HG03135 (cell line): ENCODE data around the gene HSF2BP.
"Not testable (repeated sequence)": the region's sequence is repeated elsewhere in the genome, so short reads cannot be mapped to it uniquely, and the experiment has no call there.

Experiments
- ATAC-seq: cut with Tn5 transposase; IDR thresholded peaks from one replicate; pipeline ENCODE4 v1.9.1; 2021; ENCODE audit warnings: mild to moderate bottlenecking, moderate library complexity; ENCODE audit not compliant: unreplicated experiment

The HSF2BP gene

DNA sequence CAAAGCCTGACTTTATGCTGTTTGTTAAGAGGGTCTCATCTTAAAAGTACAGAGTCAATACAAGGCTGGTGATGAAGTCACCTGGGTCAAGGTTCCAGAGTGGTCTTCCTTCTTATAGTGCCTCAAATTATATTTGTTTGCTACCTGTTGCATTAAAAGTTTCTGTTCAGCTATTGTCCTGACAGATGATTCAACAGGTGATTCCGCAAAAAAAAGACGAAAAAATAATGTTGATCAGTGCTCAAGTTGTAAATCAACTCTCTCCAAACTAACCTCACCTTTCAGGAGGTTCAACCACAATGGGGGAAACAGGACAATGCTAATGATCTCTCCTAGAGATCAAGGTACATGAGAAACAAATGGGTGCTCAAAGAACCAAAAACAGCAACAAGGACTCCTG lies 35.7 kb downstream of the HSF2BP start:
- no peak for ATAC-seq

DNA sequence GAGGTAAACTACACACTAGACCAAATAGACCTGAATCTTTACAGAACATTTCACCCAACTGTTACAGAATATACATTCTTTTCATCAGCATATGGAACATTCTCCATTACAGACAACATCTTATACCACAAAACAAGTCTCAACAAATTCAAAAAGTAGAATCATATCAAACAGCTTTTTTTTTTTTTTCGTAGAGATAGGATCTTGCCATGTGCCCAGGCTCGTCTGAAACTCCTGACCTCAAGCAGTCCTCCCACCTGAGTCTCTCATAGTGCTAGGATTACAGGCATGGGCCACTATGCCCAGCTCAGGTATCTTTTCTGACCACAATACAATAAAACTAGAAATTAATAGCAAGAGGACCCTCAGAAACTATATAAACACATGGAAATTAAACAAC lies 36.5 kb downstream of the HSF2BP start:
- ATAC-seq: no peak

DNA sequence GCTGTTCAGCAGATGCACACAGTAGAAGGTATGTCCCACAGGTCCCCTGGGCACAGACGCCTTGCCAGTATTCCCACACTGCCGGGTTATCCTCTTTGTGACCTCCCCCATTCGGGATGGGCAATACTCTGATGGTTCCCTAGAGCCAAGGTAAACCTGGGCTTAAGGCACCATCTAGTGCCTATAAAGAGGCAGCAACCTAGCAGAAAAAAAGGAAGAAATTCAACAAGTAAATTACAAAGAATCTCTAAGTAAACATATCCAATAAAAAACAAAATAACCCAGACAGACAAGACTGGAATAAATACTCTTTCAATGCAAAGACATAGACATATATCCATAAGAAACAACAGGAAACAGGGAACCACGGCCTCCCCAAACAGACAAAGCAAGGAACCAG lies 39.4 kb downstream of the HSF2BP start:
- ATAC-seq: no peak

DNA sequence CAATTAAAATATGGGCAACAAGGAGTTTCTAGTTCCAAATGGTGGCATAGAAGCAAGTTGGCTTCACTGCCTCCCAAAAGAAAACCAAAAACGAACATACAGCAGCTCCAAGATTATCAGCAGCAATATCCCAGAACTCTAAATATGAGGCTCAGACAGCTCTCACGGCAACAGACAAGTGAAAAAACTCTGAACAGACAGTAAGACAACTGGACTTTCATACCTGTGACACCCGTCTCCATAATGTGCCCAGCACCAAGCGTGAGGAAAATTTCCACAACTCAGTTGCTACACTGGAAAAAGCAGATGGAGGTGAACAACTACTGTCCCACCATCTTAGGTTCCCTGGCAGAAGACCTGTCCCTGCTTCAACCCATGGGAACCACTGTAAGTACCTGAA lies 39.9 kb downstream of the HSF2BP start:
- no peak for ATAC-seq

DNA sequence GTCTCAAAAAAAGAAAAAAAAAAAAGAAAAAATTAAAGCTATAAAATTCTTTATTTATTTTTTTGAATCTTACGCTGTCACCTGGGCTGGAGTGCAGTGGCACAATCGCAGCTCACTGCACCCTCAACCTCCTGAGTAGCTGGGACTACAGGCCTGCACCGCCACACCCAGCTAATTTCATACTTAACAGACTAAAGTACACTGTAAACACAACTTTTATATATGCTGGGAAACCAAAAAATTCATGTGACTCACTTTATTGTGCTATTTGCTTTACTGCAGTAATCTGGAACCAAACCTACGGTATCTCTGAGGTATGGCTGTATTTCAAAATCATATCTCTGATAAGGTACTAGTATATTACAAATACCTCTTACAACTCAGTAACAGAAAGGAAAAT lies 40.3 kb downstream of the HSF2BP start:
- ATAC-seq: no peak

DNA sequence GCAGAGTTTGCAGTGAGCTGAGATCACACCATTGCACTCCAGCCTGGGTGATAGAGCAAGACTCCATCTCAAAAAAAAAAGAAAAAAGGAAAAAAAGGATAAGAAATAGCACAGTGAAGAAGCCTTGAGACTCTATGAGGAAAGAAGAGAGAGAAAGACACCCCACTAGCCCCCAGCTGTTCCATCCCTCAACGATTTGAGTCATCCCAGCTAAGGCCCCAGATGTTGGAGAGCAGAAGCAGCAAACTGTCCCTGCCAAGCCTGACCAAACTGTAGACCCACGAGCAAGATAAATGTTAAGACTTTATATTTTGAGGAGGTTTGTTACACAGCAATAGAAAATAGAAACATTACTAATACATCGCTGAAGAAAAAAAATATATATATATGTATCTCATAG lies 42.4 kb downstream of the HSF2BP start:
- ATAC-seq: not testable (repeated sequence)

DNA sequence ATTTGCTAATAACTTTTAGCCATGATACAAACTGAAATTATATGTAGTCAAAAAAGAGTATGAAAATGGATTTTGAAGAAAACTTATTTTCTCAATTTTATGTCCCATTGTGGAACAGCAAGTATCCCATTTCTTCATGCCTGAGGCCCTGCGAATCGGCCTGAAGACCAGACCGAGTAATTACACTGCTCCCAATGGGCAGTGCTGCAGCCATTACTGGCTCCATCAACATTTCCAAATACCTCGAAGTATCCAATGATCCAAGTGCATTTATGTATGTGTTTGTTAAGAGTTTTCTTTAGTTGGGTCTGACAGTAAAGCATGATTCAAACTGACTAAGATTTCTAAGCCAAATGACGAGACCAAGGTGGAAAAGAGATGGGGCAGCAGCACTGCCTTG lies 44.4 kb downstream of the HSF2BP start:
- ATAC-seq: no peak

DNA sequence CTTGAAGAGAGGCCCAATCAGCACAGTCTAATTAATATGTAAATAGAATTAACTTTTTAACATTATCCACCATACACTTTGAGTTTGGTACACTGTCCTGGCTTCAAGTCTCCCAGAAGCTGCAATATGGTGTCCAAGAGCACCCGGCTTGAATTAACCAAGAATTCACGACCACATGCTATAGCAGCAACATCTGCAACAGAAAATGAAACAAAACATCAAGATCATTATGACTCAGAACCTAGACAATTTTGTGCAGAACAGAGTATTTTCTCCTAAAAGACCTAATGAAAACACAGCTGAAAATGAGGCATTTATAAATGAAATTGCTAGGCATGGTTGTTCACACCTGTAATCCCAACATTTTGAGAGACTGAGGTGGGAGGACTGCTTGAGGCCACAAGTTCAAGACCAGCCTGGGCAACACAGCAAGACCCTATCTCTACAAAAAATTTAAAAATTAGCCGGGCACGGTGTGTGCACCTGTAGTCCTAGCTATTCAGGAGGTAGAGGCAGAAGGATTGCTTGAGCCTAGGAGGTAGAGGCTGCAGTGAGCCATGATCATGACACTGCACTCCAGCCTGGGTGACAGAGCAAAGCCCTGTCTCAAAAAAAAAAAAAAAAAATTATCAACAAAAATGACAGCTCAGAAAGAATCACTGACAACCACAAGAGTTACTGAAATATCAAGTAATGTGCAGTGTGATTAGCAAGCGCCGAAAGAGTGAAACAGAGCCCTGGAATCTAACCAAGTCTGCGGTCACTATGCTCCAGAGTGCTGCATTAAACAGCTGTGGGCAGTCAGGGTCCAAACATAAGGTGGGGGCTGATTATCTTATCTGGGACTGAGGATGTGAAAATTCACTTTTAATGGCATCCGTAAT lies 45.3 kb downstream of the HSF2BP start:
- ATAC-seq: no peak

DNA sequence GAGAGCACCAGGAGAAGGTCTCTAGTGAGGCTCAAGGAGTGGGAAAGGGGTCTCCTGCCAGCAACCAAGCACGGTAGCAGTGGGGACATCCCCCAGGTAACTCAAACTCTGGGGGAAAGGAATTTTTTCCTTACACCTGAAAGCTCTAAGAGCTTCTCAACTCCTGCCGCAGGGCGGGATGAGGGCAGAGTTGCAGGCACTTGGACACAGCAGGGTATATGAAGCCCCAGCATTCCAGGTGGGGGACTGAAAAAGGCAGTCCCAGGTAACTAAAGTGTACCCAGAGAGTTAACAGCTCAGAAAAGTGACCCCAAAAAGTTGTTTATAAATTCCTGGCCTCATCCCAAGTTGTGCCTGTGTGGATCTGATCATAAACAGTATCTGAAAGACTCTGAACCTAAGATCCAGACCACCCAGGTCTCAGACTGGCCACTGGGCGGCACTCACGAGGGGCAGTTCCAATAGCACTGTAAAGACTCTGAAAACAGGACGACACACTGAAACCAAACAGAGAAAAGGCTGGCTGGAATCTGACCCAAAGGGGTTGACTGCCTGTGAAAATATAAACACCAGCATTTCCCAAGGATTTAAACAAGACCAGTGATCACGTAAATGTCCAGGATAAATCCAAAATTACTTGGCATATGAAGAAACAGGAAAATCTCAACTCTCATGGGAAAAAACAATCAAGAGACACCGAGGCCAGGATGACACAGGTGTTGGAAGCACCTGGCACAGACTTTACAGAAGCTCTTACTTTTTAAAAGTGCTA lies 47.5 kb downstream of the HSF2BP start:
- ATAC-seq: no peak

DNA sequence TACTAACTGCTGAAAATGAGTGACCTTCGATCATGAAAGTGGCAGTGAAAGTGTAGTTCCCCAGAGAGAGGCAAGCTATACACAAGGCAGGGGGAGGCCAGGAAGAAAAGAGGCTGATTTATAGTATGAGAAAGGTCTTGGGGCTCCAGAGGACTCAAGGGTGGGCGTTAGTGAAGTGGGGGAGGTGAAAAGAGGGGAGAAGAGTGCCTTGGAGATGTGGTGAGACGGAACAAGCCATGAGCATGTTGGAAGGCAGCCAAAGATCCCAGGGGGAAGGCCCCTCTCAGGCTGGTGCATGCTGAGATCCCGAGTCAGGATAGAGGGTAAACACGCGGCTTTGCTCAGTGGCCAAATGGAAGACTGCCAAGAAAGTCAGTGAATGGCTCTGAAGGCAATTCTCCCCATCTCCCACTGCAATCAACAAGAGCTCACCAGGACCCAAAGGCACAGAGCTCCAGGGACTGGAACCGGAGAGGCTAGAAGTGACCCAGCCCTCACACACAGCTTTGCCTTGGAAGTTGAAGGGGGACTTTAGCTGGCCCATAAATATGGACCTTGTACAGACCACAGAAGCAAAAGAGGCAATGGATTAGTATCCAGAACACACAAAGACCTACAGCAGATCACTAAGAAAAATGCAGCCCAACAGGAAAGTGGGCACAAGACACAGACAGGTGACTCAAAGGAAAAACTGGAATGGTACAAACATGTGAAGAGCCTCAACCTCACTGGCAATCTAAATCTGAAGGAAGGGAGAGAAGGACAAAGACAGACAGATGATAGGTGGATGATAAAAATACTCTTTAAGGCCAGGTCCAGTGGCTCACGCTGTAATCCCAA lies 49.6 kb downstream of the HSF2BP start:
- ATAC-seq: no peak

DNA sequence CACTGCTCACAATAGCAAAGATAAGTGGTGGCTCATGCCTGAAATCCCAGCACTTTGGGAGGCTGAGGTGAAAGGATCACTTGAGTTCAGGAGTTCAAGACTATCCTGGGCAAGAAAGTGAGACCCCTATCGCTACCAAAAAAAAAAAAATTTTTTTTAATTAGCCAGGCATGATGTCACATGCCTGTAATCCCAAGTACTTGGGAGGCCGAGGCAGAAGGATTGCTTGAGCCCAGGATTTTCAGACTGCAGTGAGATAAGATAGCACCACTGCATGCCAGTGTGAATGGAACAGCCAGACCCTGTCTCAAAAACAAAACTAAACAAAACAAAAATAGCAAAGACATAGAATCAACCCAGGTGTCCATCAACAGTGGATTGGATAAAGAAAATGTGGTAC lies 50.6 kb downstream of the HSF2BP start:
- no peak for ATAC-seq

DNA sequence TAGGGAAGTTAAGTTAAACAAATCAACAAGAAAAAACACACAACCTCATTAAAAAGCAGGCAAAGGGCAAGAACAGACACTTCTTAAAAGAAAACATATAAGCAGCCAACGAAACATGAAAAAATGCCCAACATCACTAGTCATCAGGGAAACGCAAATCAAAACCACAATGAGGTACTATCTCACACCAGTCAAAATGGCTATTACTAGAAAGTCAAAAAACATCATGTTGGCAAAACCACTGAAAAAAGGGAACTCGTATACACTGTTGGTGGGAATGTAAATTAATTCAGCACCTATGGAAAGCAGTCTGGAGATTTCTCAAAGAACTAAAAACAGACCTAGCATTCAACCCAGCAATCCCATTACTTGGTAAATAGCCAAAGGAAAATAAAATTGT lies 51.1 kb downstream of the HSF2BP start:
- no peak for ATAC-seq

DNA sequence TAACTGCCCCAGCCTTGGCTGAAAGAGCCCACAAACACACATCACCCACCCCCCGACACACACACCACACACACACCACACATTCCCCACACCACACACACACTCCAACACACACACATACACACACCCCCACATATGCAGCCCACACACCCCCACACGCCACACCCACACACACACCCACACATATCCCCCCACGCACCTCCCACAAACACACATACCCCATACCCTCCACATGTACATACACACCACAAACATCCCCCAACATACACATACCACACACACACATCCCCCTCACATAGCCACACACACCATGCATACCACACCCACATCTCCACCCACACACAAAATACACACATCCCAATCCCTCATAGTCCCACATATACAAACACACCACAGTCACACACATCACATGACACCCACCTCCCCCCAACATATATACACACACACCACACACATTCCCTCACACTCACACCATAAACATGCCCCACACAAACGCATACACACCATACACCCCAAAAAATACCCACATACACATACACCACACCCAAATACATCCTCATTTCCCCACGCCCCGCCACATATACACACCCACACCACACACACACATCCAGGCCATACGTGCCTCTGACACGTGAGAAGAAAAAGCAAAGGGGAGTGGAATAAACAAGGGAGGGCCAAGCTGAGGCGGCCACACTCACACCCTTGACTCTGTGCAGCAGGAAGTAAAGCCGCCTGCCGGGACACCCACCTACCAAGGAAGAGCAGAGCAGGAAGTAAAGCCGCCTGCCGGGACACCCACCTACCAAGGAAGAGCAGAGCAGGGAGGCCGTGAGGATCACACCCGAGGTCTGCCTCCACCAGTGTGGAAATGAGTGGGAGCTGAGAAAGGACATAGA lies 53.7 kb downstream of the HSF2BP start:
- no peak for ATAC-seq

DNA sequence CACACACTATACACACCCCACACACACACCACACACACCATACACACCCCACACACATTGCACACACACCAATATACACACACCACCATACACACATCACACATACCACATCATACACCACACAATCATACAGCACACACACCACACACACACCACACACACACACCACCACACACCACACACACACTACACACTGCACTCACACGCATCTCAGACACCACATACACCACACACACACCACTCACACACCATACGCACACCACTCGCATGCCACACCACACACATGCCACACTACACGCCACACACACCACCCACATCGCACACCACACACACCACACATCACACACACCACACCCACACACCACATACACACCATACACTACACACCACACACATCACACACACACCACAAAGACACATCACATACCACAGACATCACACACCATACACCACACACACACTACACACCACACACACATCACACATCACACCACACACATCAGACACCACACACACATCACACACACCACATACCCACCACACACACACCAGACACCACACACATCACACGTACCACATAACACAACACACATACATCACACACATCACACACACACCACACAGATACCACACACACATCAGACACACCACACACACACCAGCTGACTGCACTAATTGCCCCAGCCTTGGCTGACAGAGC lies 54.6 kb downstream of the HSF2BP start:
- ATAC-seq: no peak

DNA sequence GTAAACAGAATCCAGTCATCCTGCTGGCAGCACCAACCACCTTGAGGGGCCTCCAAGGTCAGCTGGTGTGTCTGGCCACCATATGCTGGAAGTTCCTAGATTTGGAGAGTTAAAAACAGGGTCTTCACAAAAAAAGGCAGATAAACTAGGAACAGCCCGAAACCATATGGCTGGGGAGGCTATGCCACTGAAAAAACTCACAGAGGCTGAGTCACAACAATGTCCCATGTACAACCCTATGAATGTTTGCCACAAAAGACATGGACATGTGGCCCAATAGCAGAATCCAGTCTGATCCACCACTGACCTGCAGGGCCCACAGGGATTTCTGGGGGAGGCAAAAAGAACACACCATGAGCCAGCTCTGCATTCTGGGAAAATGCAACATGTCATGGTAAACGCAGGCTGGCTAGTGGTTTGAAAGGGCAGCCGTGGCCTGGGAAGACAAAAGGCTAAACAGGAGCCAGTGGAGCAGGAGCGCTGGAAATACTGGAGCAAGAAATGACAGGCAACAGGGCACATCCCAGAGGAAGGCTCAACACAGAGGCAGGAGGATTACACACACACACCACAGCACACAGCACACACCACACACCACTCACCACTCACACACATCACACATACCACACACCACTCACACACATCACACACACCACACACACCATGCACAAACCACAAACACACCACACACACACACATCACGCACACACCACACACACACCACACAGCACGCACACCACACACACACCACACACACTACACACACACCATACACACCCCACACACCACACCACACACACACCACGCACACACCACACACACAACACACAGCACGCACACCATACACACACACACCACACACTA lies 55.4 kb downstream of the HSF2BP start:
- ATAC-seq: no peak

DNA sequence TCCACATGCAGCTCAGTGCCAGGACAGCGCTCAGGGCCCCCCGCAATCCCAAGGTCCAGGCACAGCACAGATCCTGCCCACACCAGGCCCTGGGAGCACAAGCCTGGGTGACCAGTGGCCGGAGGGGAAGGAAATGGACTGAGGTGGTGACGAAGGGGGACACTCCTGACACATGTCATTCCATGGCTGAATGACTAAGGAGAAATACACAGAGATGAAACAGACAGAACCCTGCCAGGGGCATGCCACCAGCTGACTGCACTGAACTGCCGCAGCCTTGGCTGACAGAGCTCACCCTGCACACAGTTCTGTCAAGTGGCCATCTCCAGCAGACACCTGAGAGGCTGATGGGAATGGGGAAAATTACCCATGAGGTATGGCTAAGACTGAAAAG lies 56.1 kb downstream of the HSF2BP start:
- no peak for ATAC-seq

DNA sequence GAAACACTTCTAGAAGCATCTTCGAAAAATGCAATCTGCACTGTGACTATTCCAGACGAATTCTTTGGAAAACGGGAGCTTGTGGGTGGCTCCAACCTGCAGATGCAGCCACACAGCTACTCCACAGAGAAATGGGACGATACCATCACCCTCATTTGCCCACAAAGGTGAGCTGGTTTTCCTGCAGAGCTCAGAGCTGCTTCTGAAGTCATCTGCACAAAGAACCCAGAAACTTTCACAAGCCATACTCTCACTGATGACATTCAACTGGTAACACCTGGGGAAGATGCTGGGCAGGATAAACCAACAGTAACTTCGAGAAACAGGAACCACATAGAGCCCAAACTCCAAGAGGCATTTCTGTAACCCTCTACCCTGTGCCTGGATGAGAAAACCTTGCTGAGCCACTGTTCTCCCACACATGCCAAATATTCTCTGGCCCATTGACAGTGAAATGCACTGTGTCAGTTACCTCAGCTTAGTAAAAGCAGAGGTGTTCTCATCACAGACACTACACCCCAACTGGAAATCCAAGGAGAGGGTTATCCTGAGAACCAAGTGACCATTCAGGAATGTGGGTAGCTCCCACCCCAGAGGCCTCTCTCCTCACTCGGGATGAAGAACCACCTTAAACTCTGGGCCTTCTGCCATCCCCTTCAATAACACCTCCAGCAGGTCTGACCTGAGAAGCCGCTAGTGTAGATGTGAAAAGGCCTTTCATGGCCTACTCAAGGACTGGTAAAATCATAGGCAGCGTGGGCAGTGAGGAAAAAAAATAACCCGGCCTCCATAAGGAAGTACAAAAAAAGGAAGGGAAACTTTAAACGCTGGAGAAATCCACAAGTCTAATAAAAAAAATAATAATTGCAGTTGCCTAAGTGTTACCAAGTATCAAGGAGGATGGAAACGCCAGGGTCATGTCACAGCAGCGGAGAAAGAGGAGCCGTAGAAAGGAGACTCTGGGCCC lies 56.7 kb downstream of the HSF2BP start:
- ATAC-seq: no peak
